ENCODE results near the gene STK39. TPM values are rescaled to one million over a fixed set of nuclear protein-coding genes. Genes with fewer than 3 reads are reported as not detected.

STK39 gene
- total and polyA plus RNA-seq, 2 donors (not counting 1 experiment from before 2014, with no cell fraction given) = 2.3 to 14.6 TPM

DNA sequence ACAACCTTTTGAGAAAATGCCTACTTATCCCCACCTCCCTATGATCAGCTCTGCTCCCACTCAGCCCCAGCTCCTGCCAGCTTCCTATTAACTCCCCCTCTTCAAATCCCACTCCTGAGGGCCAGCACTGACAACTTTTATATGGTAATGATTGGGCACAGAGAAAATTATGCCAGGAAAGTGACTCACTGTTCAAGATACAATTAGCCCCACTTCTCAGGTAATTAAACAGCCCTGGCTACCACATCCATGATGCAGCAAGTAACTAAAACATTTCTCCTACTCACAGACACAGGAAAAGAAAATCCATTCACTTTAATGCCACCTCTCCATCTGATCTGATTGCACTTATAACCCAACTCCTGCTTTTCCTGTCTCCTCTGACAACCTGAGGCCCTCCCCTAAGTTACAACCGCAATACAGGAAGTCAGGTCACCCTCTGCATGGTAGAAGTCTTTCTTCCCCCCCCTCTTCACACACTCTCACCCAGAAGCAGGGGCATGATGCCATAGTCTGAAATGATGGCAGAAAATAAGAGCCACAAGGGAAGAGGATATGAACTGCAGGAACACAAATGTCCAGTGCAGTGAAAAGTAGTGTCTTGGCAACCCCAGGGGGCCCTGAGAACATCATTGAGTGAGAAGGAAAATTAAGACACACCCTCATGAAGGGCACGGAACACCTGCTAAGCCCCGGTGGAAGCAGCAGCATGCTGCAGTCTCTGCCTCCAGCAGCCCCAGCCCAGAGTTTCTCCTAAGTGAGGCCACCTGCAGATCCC is 54.4 kb downstream of the STK39 start:
- Histone ChIP-seq H3K27me3 (replicated peaks in 1 of 4; ENCODE audit: control extremely low read depth in 1 of 4, control insufficient read depth in 3 of 4, insufficient read depth in 4 of 4, low read length in 3 of 4) (no peaks in the 10 kb centered on the region), H3K79me2 (ENCODE audit: control insufficient read depth, insufficient read depth, low read length) (peaks cover 33% of the 10 kb centered on the region), H3K27ac (ENCODE audit: low read length in 2 of 2) (no peak overlapping the region), H3K4me3 (ENCODE audit: control extremely low read depth in 1 of 5, extremely low read depth in 1 of 5, insufficient read depth in 1 of 5, low read depth in 2 of 5, low read length in 4 of 5) (no peak overlapping the region), H3K9me3 (ENCODE audit: control extremely low read depth in 1 of 3, control insufficient read depth in 2 of 3, insufficient read depth in 1 of 3, low read length in 2 of 3) (no peaks in the 10 kb centered on the region), H3K4me1 (ENCODE audit: control insufficient read depth in 2 of 2, insufficient read depth in 2 of 2, low read length in 2 of 2) (peaks cover 31 to 38% of the 10 kb centered on the region in 2 donors), H4K20me1 (ENCODE audit: control insufficient read depth, insufficient read depth, low read length, poor library complexity, severe bottlenecking) (peaks cover 21% of the 10 kb centered on the region), H2AFZ (ENCODE audit: insufficient read depth, low read depth, low read length, poor library complexity, severe bottlenecking) (peak overlapping the region; percentile 20), H3K36me3 (replicated peaks in 1 of 2; ENCODE audit: control extremely low read depth in 1 of 2, control insufficient read depth in 1 of 2, extremely low read depth in 1 of 2, insufficient read depth in 2 of 2, low read length in 1 of 2) (no peaks in the 10 kb centered on the region), H3K4me2 (replicated peaks; ENCODE audit: low read depth, low read length, poor library complexity, severe bottlenecking) (peak overlapping the region; percentile 54), H3K9ac (ENCODE audit: low read length) (peak overlapping the region; percentile 20)
- CTCF ChIA-PET = no interaction called here
- peak overlapping the region; percentile 3 for H3K27ac Mint-ChIP-seq
- peak overlapping the region; percentile 52 for H3K4me3 Mint-ChIP-seq
- intact Hi-C loops (cut with micrococcal nuclease) = no loop called here
- TF ChIP-seq CTCF (IDR thresholded peaks at IDR 0.05) (no peak), EZH2 (IDR thresholded peaks at IDR 0.05; ENCODE audit: borderline replicate concordance, insufficient read depth, low read depth, low read length, poor library complexity, severe bottlenecking) (no peak)
- peak; percentile 71 for ATAC-seq (ENCODE audit: low read depth)
- POLR2A ChIA-PET = no interaction called here
- H3K9me3 Mint-ChIP-seq (ENCODE audit: insufficient read depth) = no peaks in the 10 kb centered on the region
- 0% methylated on average over 2 of the region's 3 CpGs for WGBS (ENCODE audit: insufficient coverage)
- peaks cover 34% of the 10 kb centered on the region for H3K4me1 Mint-ChIP-seq
- no peaks in the 10 kb centered on the region for H3K27me3 Mint-ChIP-seq
- peak; percentile 56 for DNase-seq

Measured in B cell (primary cell).